PFSK-1 (cell line): ENCODE results near the gene HSF2BP.

Experiments
- FOXP2 ChIP-seq: optimal IDR thresholded peaks from 2 replicates; pipeline ENCODE3; 2011; ENCODE audit warnings: borderline replicate concordance, control low read depth, inconsistent platforms; ENCODE audit not compliant: insufficient read depth; ENCODE audit errors: extremely low read length, extremely low read depth
- POLR2AphosphoS5 ChIP-seq: IDR thresholded peaks from 2 replicates; pipeline ENCODE4 v1.6.1; 2012; ENCODE audit warnings: low read depth, mild to moderate bottlenecking, control low read depth, low read length, moderate library complexity
- SIN3A ChIP-seq: IDR thresholded peaks from 2 replicates; pipeline ENCODE4 v1.6.1; 2012; ENCODE audit warnings: mild to moderate bottlenecking, low read length, moderate library complexity, borderline replicate concordance; ENCODE audit not compliant: insufficient read depth
- TAF1 ChIP-seq: IDR thresholded peaks from 2 replicates; pipeline ENCODE4 v1.6.1; 2012; ENCODE audit warnings: low read length, control low read depth, borderline replicate concordance; ENCODE audit not compliant: insufficient read depth
- TF ChIP-seq, protein P1 (sequence below), 2 experiments: IDR thresholded peaks; 2 replicates each; pipeline versions ENCODE4 v1.6.1 to v1.8.0; 2011 to 2012; ENCODE audit warnings: low read depth in 2 of 2, low read length in 2 of 2, control low read depth in 1 of 2, inconsistent platforms in 1 of 2, mild to moderate bottlenecking in 1 of 2, moderate library complexity in 1 of 2; ENCODE audit not compliant: insufficient read depth in 1 of 2

DNA sequence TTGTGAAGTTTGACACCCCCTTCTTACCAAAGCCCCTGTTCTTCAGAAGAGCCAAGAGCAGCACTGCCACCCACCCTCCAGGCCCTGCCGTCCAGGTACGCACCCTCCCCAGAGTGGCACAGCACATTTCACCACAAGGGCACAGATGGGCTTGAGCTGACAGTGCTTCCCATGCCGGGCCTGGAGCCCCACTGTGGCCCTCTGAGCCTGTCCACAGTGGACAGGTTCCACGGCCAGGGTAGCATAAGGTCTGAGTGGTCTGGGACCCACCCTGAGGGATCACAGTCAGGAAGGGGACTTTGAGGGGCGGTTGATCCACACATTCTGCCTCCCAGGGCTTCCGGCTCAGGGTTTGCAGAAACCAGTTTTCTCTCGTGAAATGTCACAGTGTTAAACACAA is 31.1 kb upstream of the HSF2BP start:
- TF ChIP-seq, protein P1, sequence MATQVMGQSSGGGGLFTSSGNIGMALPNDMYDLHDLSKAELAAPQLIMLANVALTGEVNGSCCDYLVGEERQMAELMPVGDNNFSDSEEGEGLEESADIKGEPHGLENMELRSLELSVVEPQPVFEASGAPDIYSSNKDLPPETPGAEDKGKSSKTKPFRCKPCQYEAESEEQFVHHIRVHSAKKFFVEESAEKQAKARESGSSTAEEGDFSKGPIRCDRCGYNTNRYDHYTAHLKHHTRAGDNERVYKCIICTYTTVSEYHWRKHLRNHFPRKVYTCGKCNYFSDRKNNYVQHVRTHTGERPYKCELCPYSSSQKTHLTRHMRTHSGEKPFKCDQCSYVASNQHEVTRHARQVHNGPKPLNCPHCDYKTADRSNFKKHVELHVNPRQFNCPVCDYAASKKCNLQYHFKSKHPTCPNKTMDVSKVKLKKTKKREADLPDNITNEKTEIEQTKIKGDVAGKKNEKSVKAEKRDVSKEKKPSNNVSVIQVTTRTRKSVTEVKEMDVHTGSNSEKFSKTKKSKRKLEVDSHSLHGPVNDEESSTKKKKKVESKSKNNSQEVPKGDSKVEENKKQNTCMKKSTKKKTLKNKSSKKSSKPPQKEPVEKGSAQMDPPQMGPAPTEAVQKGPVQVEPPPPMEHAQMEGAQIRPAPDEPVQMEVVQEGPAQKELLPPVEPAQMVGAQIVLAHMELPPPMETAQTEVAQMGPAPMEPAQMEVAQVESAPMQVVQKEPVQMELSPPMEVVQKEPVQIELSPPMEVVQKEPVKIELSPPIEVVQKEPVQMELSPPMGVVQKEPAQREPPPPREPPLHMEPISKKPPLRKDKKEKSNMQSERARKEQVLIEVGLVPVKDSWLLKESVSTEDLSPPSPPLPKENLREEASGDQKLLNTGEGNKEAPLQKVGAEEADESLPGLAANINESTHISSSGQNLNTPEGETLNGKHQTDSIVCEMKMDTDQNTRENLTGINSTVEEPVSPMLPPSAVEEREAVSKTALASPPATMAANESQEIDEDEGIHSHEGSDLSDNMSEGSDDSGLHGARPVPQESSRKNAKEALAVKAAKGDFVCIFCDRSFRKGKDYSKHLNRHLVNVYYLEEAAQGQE (IDR thresholded peaks at IDR 0.05; ENCODE audit: insufficient read depth in 1 of 2, low read depth in 2 of 2, low read length in 2 of 2) = no peak
- TF ChIP-seq POLR2AphosphoS5 = no peak
- no peak for TF ChIP-seq SIN3A
- no peak for TF ChIP-seq TAF1
- no peak for TF ChIP-seq FOXP2
